GM18498 (cell line): ENCODE data around the gene RASAL2.
"Not testable (repeated sequence)": the region's sequence is repeated elsewhere in the genome, so short reads cannot be mapped to it uniquely, and the experiment has no call there.

Experiments
- ATAC-seq: cut with Tn5 transposase; IDR thresholded peaks from one replicate; pipeline ENCODE4 v1.9.1; 2021; ENCODE audit warnings: mild to moderate bottlenecking, moderate library complexity; ENCODE audit not compliant: unreplicated experiment

Gene RASAL2

DNA sequence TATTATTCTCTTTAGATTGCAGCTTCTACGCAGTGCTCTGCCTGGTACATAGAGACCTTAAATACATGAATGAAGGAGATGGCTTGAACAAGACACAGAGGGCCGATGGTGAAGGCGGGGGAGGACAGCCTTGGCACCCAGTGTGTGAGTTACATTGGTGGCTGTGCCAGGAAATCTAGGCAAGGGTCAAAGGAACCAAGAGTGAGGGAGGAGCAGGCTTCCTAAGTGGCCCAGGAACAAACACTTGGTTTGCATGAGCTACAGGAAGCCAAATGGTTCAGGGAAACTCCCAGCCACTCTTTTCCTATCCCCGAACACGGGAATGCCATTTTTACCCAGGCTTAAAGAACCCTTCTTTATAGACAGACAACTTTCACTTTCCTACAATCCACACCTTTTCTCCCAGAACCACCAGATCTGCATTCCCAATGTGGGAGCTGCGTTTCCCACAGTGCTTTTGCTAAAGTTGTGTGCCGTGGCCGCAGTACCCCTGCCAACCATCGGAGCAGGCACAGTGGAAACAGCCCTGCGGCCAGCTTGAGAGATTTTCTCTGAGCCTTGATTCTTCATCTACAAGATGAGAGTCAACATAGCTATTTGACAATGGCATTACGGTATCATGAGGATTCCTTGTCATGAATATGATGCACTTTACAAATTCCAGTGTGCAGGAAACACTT is 406.3 kb downstream of the RASAL2 start:
- no peak for ATAC-seq

DNA sequence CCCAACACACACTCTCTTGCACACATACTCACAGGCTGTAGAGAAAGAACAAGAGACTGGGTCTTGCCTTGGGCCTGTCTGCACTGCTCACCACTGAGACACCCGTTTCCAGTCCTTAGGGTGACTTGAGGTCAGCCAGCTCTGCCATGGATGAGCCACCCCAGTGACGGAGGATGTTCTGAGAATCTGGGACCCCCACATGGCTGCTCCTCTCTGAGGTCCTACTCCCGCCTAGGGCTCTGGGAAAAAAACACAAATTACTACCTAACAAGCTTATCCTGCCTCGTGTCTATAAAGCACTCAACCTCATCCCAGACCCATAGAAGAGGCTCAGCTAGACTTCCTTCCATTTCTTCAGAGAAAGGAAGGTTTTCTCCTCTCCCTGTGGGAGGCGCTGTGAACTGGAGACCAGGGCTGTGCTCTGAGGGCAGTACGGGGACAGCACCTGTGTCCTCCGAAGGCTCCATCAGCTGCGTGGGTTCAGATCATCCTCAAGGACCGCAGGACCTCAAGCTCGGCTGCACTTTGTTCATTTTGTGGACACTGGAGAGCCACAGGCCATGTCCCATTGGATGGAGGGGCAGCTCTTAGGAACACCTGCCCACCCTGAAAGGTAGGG is 407.1 kb downstream of the RASAL2 start:
- ATAC-seq: no peak

DNA sequence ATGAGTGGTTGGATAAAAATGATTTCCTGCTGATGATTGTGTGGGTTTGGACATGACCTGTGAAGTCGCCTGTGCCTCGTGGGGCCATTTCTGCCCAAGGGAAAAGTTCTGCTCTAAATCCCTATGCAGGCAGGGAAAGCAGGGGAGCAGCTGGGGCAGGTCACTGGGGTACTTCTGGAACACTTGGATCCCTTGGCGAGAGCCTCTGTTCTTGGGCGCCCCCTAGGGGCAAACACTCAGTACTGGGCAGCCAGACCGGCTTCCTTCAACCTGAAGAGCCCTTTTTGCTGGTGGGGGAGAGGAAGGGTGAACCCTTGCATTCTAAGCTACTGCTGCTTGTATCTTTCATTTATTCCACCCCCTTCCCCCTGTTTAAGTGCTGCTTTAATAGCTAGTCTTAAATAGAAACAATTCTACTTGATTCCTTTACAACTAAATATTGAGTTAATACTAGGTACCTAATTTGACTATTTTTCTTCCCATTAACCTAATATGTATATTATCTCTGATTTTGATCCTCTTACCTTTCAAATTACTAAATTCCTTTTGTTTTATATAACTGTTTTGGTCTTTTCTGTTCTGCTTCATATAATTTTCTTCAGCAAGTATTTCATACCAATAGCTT is 407.9 kb downstream of the RASAL2 start:
- ATAC-seq: peak; percentile 83

DNA sequence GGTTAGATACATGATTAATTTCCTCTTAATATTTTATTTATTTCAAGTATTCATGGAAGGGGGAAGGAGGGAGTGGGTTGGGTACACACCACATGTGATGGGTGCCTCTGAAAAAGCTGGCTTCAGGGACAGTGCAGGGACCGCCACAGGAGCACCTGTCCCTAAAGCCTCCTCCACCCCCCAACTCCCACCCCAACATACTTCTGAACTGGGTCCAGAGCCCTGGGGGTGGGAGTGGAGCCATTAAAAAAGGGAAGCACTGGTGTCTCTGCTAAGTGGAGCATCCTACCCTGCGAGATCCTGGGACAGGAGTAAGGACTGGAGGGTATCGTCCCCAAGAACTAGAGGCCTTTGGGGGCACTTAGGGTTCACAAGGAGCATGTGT is 408.4 kb downstream of the RASAL2 start:
- ATAC-seq: no peak

DNA sequence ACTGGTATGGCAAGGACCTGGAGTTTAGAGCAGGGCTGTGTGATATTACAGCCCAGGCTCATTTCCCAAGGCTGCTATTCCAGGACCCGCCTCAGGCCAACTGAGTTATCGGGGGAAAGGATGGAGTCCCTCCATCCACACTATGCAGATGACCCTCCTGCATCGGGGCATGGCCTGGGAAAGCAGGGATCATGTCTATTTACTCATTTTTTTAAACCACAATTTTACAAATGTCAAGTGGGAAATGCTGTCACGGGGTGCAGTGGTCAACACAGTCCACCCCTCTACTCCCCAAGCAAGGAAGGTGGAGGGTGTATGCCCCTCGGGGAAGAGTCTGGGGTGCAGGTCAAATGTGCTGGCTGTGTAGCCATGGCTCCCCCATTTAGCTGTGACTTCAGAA is 409.0 kb downstream of the RASAL2 start:
- ATAC-seq: no peak

DNA sequence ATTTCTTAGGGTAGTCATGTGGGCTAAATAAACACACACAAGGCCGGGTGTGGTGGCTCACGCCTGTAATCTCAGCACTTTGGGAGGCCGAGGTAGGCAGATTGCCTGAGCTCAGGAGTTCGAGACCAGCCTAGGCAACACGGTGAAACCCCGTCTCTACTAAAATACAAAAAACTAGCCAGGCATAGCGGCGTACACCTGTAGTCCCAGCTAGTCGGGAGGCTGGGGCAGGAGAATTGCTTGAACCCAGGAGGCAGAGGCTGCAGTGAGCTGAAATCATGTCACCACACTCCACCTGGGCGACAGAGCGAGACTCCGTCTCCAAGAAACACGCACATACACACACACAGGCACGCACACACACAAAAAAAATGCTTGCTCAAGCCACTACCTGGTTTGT is 409.4 kb downstream of the RASAL2 start:
- not testable (repeated sequence) for ATAC-seq

DNA sequence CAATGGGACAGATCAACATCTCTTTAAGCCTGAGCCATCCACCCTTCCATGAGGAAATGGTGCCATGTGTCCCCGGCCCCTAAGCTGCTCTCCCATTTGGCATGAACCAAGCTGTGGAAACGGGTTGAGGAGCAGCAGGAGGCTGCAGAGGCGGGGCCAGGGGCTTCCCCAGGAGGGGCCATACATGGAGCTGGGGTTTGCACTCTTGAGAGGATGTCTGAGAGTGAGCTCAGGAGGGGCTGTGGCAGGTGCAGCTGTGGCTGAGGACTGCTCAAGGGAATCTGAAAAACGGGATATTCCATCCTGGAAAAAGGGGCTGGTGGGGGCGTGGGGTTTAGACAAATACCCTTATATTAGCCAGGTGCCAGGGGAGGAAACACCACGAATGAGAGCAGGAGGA is 409.9 kb downstream of the RASAL2 start:
- ATAC-seq: no peak

DNA sequence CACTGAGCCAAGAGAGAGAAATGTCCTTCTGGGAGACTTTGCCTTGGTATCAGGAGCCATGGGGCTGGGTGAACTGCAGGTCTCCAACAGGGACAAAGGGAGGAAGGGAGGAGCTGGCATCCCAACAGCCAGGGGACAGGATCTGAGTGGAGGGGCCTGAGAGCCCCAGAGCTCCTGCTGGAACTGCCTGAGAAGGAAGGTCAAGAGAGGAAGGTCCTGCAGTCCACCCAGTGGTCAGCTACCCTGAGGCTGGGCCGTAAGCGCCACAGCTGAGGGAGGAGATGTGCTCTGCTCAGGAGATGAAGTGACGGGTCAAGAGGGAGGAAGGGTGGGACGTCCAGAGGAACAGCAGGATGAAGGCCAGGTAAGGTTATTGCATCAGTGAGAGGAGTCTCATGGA is 410.4 kb downstream of the RASAL2 start:
- ATAC-seq: no peak

DNA sequence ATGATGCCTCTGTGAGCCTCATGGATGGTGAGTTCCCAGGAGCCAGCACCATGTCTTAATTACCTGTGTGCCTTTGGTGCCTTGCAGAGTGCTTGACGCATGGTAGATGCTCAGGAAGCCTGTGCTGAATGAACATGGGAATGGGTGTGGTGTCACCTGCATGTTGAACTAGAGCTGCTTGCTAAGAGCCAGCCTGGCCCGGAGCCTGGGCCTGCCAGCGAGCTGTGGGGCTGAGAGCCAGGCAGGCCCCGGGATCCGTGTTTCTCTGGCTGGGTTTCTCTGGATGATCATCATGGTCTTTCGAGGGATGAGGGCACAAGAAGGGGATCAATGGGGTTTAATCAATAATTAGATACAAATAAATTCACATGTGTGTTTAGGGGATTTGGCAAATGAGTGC is 412.3 kb downstream of the RASAL2 start:
- ATAC-seq: no peak

DNA sequence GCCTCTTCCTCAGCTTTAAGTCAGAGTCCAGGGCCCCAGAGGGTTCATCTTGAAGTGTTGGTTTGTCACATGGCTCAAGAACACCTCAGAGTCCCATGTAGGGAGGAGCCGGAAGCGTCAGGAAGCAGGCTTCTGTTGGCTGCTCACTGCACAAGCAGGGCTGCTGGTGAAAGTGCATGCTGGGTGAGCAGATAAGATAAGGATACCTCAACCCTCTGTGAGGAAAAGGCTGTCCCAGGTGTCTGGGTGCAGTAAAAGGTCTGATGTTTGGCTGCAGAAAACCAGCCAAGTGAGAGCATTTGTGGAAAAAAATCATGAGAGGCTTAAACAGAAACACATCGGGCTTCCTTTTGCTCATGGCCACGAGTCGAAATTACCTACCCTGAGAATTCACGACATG is 412.8 kb downstream of the RASAL2 start:
- ATAC-seq: no peak

DNA sequence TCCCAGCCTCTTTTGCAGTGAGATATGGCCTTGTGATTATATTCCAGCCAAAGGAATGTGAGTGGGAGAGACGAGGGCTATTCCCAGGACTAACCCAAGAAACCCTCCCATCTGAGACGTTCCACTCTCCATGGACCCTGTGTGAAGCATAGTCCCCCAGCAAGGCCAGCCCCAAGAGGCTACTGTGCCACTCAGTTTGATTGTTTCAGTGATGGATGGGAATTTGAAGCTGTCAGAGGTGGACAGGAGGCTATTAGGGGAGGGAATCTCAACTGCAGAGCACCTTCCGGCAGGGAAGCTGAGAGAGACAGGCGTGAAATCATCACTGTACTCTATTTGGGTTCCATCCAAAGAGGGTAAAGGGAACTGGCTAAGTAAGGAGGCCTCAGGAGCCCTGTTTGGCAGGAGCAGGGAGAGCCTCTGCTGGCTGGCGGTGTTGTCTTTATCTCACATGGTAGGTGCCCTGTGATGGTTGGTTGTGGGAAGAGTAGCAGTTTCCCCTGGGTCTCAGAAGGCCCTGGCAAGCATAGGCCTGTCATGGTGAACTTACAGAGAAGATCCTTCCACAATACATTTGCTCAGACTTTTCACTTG is 415.6 kb downstream of the RASAL2 start:
- ATAC-seq: no peak

DNA sequence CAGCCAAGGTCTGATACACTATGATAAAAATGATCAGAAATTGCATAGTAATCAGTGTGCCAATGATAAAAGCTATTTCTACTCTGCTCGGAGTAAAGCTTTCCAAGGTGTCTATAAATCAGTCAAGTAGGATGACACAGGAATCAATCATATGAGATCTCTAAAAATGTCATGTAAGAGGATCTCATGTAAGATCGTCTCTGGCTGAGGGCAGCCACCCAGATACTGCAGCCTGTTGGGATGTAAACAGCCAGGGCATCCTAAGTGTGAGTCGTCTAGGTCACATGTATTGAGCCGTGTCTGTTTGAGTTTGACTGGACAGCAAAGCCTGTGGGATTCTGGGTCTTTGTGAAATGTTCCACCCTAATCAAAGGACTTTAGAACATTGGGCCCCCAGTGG is 416.3 kb downstream of the RASAL2 start:
- no peak for ATAC-seq

DNA sequence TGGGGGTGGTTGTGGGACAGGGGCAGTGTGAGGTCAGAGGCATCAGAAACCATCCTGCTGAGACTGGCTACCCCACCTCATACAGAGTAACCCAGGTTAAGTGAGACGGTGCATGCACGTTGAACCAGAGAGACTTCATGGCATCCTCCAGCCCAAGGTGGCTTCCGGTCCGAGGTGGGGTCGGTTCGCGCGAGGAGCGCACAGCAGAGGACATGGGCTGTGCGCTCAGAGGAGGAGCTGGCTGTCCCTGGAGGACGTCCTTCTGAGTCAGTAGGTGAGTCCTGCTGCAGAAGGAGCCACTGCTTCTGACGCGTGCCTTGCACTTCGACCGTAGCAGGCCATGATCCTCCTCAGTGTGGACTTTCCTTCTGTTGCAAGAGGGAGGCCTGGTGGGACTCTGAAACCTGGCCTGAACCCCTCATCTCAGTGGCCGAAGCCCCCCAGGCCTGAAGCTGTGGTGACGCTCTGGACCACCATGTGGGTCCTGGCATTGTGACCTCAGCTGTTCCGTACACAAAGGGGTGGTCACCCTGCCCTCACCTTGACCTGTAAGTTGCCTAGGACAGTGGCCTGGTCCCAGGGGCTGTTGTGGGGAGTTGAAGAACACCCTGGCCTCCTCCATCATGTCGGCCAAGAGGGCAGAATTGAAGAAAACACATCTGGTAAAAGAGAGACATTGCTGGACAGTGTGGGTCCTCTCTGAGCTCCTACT is 418.8 kb downstream of the RASAL2 start, which contains the start of gene TEX35:
TEX35 (plus strand) TSS at position 544 of the 712 bp plus-strand sequence; CDS start at position 624, 80 bp downstream.
- no peak for ATAC-seq

DNA sequence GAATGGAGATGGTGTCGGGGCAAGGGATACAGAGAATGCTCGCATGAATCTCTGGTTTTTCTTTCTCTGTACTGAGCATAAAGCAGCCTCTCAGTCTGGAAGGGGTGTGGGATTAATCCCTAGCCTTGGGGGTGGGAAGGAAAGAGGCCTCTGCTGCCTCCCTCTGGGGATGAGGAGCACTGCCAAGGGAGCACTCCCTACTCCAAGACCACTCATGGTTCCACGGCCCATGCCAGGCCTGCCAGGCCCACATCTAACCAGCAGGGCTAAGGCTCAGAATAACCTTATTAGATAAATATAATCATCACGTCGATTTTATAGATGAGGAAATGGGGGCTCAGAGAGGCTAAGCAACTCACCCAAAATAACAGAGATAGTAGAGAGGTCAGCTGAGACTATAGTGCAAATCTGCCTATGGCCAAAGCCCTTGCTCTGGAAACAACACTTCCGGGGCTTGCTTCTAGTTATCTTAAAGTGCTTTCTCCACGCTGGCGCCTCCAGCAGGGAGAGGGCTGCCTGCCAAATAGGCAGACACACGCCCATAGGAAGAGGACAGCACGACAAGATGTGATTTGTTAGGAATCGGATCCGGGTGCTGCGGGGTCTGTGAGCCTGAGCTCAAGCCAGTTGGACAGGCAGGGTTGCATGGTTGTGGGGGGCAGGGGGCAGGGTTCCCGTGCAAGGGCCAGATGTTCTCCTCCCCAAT is 419.5 kb downstream of the RASAL2 start:
- ATAC-seq: no peak

DNA sequence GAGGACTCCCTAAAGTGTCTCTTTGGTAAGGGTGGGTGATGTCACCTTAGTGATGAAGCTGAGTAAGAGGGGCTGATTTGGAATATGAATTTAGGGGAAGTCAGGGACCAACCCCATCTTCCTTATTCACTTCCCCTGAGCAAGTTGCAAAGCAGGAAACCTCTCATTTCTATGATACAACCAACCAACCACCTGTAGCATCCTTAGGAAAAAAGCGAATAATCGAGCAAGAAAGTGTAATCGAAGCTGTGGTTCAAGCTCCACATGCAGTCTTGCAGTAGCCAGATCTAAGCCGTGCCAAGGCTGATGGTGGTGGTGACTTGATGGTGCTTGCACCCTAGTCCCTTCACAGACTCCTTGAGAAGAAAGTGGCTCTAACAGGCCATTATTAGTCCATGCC is 422.2 kb downstream of the RASAL2 start:
- no peak for ATAC-seq

DNA sequence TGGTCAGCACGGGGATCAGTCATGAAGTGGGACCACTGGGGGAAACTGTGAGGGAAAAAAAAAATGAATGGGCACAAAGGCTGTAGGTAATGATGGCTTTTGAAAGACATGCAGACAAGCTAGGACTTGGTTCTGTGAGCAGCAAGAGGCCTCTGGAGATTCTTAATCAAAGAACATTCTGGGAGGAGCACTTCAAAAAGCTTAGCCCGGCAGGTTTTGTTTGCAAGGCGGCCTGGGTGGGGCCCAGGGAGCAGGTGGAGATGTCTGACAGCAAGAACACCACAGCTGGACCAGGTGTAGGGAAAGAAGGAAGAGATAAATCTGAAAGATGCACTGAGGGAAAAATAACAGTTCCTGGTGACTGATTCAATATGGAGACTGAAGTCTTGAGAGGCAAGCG is 425.0 kb downstream of the RASAL2 start:
- ATAC-seq: no peak

DNA sequence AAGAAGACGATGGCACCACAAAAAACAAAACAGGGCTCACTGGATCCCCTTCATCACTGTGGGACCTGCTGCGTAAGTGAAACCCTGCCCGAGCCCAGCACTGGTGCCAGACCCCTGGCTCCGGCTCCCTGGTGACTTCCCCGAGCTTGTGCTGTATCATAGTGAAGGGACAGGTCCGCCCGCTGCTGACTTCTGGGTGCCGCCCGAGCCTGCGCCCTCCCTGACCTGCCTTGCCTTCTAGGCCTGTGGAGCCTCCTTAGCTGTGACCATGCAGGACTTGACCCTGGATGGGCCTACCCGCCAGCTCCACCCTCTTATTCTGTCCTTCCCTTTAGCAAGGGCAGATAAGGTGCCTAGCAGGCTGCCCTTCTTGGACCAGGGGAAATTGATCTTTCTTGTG is 426.9 kb downstream of the RASAL2 start:
- no peak for ATAC-seq

DNA sequence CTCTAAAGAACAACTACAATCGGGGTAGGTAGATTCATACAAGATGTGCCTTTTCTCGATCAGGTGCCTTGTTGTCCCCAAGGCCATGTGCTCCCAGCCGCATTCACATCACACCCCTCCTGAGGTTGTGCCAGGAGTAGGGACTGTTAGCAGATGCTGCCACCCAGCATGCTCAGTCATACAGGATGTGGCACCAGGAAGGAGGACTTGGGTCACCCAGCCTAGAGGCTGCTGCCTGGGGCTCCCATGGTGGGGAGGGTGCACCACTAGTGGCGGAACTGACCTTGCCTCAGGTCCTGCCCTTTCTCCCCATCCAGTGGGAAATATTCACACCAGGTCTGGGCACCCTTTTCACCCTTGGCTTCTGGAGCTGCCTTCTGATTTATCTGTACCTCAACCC is 427.3 kb downstream of the RASAL2 start:
- no peak for ATAC-seq

DNA sequence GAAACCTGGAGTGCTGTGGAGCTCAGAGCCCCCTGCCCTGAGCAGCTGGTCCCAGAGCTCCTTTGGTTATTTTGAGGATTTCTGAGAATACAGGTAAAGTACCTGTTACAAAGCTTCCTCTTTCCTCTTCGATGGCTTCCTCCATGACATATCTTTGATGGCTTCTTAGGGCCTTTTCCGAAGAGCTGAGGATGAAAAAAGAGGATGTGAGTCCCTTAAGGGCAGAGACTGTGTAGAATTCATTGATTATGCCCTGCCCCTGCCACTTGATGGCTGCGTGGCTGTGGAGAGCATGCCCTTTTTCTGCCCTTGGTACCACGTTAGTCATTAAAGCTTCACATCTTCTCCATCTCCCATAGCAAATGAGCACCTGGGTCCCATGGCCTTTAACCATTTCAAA is 433.2 kb downstream of the RASAL2 start:
- ATAC-seq: no peak

DNA sequence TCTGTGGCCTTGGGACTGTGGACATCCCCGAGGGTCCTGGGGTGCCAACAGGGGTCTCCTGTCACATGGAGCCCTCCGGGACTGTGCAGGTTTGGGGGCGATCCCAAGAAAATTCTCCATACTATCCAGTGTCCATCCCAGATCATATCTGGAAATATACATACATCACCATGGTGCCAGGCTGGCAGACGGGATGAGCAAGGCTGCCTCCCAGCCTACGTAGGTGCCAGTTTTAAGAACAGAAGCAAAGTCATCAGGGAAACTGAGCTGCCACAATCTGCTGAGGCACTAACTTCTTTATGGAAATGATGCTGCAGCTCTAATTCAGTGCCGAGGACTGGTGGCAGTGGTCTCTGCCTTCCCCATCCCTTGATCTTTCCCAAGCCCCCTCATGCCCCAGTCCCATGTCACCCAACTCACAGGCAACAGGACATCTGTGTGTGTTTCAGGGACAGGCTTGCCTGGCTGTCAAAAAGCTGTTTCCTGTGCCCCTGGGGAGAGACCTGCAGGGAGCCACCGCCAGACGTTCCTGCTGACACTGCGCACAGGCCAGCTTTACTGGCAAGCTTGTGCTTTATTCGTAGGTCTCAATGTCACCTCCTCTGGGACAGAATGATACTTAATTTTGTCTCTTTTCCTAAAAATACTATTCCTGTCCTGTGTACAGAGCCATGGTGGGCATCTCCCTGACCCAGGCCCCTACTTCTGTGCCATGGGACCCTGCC is 434.5 kb downstream of the RASAL2 start:
- ATAC-seq: no peak
